ENCODE measurements around the gene PMEPA1.

PMEPA1 gene

DNA sequence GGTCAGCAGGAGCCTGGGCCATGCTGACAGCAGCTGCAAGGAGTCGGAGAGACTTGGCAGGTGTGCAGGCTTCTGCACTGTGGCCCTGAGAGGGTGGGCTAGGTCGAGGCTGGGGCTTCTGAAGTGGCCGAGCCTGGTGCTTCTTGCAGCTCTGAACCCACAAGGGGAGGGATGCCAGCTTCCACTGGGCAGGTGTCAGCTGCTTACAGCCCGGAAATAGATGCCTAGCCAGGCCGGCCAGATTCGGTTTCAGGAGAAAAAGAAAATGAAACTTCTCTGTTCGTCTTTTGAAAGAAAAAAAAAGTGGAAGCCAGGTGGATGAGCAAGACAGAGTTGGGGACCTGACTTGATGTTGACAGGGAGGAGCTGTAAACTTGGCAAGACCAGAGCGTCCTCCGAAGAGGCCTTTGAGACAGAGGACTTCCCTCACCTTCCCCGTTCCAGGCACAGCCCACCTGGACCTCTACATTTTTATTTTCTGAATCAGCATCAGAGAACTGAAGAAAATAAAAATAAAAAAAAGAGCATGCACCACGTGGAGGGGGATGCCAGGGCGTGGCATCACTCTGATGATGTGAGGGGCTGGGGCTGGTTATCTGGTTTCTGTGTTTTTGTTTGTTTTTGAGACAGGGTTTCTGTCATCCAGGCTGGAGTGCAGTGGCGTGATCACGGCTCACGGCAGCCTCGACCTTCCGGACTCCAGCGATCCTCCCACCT is 89.4 kb downstream of the PMEPA1 start, which contains the start of gene ZBP1:
ZBP1 (minus strand) TSS at position 153 of the 717 bp plus-strand sequence; CDS start at position 22, 131 bp downstream.
- no peaks in the 10 kb centered on the region for H3K27me3 ChIP-seq (ENCODE audit: control insufficient read depth in 2 of 2, insufficient read depth in 2 of 2, low read length in 2 of 2)
- H3K27ac ChIP-seq (ENCODE audit: low read depth in 2 of 2, low read length in 2 of 2): peak within 1 kb of the TSS; percentile 60 to 76
- peaks cover 27 to 30% of the 10 kb centered on the region in 2 donors for H3K4me1 ChIP-seq (ENCODE audit: control insufficient read depth in 2 of 2, insufficient read depth in 2 of 2, low read length in 2 of 2)
- peaks cover 0 to 2% of the 10 kb centered on the region in 2 donors for H3K9me3 ChIP-seq (ENCODE audit: control insufficient read depth in 2 of 2, low read length in 2 of 2)
- peak within 1 kb of the TSS; percentile 46 to 54 for H3K9ac ChIP-seq (ENCODE audit: low read depth in 1 of 2, low read length in 2 of 2)
- H3K36me3 ChIP-seq (ENCODE audit: control insufficient read depth in 2 of 2, insufficient read depth in 2 of 2, low read length in 2 of 2): no peaks in the 10 kb centered on the region
- peak within 1 kb of the TSS; percentile 62 to 73 for H3K4me3 ChIP-seq (ENCODE audit: low read length in 2 of 2)

DNA sequence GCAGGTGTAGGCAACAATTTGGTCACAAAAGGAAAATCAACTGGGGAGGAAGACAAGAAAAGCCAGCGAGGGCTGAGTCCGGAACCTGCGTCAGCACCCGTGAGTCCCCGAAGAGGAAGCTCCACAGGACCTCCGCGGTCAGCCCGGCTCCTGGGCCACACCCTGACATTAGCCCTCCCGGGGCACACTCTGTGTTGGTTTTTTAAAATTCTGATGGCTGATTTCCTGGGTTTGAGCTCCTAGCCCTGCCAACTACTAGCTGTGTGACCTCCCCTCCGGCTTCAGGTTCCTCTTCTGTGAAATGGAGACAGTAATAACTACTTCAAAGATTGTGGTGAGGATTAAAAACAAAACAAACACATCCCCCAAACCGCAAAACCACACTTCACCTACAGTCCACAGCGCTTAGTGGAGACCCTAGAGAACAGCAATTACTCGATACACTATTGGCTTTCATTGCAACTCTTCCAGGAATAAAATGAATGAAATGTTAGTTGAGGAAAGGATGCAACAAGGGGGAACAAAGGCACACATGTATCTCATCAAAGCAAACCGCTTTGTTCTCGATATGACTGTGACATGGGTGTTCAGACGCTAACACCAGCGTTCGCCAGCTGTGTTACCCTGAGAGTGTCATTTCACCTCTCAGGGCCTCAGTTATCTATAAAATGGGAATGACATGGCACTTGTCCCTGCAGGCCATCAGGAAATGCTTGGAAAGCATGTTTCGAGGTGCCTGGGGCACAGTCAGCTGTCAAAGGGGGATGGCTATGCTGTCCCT is 90.6 kb downstream of the PMEPA1 start:
- Histone ChIP-seq H3K9me3 (ENCODE audit: control insufficient read depth in 2 of 2, low read length in 2 of 2) (no peaks in the 10 kb centered on the region), H3K27ac (ENCODE audit: low read depth in 2 of 2, low read length in 2 of 2) (peak overlapping the region; percentile 55 to 76), H3K36me3 (ENCODE audit: control insufficient read depth in 2 of 2, insufficient read depth in 2 of 2, low read length in 2 of 2) (peaks cover 0 to 5% of the 10 kb centered on the region in 2 donors), H3K4me1 (ENCODE audit: control insufficient read depth in 2 of 2, insufficient read depth in 2 of 2, low read length in 2 of 2) (peaks cover 27 to 30% of the 10 kb centered on the region in 2 donors), H3K4me3 (ENCODE audit: low read length in 2 of 2) (peak overlapping the region in 1 of 2 donors; percentile 73), H3K9ac (ENCODE audit: low read depth in 1 of 2, low read length in 2 of 2) (peak overlapping the region in 1 of 2 donors; percentile 20), H3K27me3 (ENCODE audit: control insufficient read depth in 2 of 2, insufficient read depth in 2 of 2, low read length in 2 of 2) (no peaks in the 10 kb centered on the region)

DNA sequence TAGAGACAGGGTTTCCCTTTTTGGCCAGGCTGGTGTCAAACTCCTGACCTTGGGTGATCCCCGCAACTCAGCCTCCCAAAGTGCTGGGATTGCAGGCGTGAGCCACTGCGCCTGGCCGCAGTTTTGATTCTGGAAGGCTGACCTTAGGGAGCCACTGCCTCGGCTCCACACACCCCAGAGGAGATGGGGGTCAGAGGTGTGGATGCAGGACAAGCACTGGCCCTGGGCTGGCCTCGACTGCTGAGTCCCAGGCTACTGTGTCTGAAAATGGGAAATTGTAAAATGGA is 91.1 kb downstream of the PMEPA1 start:
- H3K9me3 ChIP-seq (ENCODE audit: control insufficient read depth in 2 of 2, low read length in 2 of 2): no peaks in the 10 kb centered on the region
- peak overlapping the region; percentile 55 to 76 for H3K27ac ChIP-seq (ENCODE audit: low read depth in 2 of 2, low read length in 2 of 2)
- H3K4me3 ChIP-seq (ENCODE audit: low read length in 2 of 2): peak overlapping the region in 1 of 2 donors; percentile 73
- no peaks in the 10 kb centered on the region for H3K27me3 ChIP-seq (ENCODE audit: control insufficient read depth in 2 of 2, insufficient read depth in 2 of 2, low read length in 2 of 2)
- H3K36me3 ChIP-seq (ENCODE audit: control insufficient read depth in 2 of 2, insufficient read depth in 2 of 2, low read length in 2 of 2): peaks cover 0 to 5% of the 10 kb centered on the region in 2 donors
- H3K4me1 ChIP-seq (ENCODE audit: control insufficient read depth in 2 of 2, insufficient read depth in 2 of 2, low read length in 2 of 2): peaks cover 27 to 30% of the 10 kb centered on the region in 2 donors
- H3K9ac ChIP-seq (ENCODE audit: low read depth in 1 of 2, low read length in 2 of 2): peak overlapping the region in 1 of 2 donors; percentile 20

DNA sequence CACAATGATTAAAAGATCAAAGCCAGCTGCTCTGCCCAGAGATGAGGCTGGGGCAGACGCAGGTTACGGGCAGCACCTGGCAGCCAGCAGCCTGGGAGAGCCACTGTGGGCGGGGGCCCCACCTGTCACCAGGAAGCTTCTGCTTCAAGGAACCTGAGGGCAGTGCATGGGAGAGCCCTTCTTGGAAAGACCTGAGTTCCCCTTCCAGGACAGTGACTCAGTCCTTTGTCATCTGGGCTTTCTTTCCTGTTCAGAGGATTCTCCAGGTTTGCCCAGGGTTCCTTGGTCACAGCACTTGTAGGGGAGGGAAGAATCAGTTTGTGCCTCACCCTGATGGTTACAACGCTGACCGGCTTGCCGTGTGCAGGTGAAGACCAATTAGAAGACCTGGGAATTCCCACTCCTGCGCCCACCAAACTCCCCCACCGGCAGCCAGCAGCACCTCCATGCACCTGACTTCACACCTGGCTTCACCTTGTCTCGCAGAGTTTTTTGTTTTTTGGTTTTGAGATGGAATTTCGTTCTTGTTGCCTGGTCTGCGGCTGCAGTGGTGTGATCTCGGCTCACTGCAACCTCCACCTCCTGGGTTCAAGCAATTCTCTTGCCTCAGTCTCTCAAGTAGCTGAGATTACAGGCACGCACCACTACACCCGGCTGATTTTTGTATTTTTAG is 91.6 kb downstream of the PMEPA1 start:
- Histone ChIP-seq H3K27ac (ENCODE audit: low read depth in 2 of 2, low read length in 2 of 2) (peak overlapping the region; percentile 55 to 76), H3K9ac (ENCODE audit: low read depth in 1 of 2, low read length in 2 of 2) (peak overlapping the region in 1 of 2 donors; percentile 20), H3K4me3 (ENCODE audit: low read length in 2 of 2) (peak overlapping the region in 1 of 2 donors; percentile 73)

DNA sequence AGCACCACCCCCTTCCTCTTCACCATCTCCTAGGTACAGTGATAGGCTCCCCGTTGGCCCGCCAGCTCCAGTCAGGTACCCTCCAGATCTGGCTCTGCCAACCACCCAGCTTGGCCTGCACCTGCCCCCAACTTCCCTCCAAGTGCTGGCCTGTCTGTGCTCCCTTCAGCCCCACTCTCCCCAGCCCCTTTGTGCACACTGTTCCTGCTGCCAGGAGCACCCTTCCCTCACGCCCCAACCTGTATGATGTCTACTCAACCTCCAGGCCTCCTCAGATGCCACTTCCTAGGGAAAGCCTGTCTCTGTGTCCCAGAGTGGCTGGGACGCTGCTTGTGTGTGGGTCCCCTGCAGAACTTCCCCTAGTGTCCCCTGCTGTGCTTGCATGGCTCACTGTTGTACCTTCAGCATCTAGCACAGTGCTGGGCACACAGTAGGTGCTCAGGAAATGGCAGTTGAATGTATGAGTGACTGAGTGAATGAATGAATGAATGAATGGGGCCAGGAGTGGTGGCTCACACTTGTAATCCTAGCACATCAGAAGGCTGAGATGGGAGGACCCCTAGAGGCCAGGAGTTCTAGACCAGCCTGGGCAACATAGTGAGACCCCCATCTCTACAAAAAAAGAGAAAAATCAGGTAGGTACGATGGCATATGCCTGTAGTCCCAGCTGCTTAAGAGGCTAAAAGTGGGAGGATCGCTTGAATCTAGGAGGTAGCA is 92.6 kb downstream of the PMEPA1 start:
- no peaks in the 10 kb centered on the region for H3K9me3 ChIP-seq (ENCODE audit: control insufficient read depth in 2 of 2, low read length in 2 of 2)
- H3K9ac ChIP-seq (ENCODE audit: low read depth in 1 of 2, low read length in 2 of 2): peak overlapping the region in 1 of 2 donors; percentile 14
- peak overlapping the region in 1 of 2 donors; percentile 73 for H3K4me3 ChIP-seq (ENCODE audit: low read length in 2 of 2)
- H3K4me1 ChIP-seq (ENCODE audit: control insufficient read depth in 2 of 2, insufficient read depth in 2 of 2, low read length in 2 of 2): peaks cover 27 to 29% of the 10 kb centered on the region in 2 donors
- H3K27ac ChIP-seq (ENCODE audit: low read depth in 2 of 2, low read length in 2 of 2): peak overlapping the region in 1 of 2 donors; percentile 76
- H3K27me3 ChIP-seq (ENCODE audit: control insufficient read depth in 2 of 2, insufficient read depth in 2 of 2, low read length in 2 of 2): no peaks in the 10 kb centered on the region
- H3K36me3 ChIP-seq (ENCODE audit: control insufficient read depth in 2 of 2, insufficient read depth in 2 of 2, low read length in 2 of 2): peaks cover 0 to 5% of the 10 kb centered on the region in 2 donors

More for the DNA sequence above, 91.6 kb downstream of the PMEPA1 start:
- peaks cover 27 to 30% of the 10 kb centered on the region in 2 donors for H3K4me1 ChIP-seq (ENCODE audit: control insufficient read depth in 2 of 2, insufficient read depth in 2 of 2, low read length in 2 of 2)
- H3K27me3 ChIP-seq (ENCODE audit: control insufficient read depth in 2 of 2, insufficient read depth in 2 of 2, low read length in 2 of 2): no peaks in the 10 kb centered on the region
- no peaks in the 10 kb centered on the region for H3K9me3 ChIP-seq (ENCODE audit: control insufficient read depth in 2 of 2, low read length in 2 of 2)
- H3K36me3 ChIP-seq (ENCODE audit: control insufficient read depth in 2 of 2, insufficient read depth in 2 of 2, low read length in 2 of 2): peaks cover 0 to 5% of the 10 kb centered on the region in 2 donors

DNA sequence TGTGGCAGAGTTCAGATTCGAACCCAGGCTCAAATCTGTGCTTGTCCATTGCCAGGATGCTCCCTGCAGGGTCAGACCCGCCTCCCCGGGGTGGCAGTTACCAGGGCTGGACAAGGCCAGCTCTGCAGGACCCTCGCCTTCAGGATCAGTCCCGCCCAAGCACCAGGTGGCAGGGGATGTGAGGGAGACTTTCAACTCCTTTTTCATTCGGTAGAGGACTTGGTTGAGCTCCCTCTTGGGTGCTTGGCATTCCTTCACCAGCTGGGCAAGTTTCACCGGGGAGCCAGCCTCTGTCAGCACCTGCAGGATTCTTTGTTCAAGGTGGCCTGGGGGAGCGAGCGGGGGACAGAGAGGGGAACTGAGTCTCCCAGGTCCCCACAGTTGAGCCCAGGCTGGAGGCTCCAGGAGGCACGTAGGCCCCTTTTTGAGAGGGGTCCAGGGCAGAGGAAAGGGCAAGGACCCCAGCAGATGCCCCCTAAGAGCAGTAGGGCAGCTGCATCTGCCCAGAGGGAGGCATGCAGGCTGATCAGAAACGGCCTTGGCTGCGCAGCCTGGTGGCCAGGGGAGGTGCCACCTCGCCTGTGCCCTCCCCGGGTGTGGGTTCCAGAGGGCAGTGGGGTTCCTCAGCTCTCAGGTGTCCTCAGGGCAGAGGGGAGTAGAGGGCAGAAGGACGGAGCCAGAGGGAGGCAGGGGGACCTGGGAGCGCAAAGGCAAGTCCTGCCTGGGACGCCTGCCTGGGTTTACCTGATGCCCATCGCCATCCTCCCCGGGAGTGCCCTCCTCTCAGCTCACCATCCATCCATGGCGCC is 93.5 kb downstream of the PMEPA1 start:
- Histone ChIP-seq H3K9ac (ENCODE audit: low read depth in 1 of 2, low read length in 2 of 2) (no peak overlapping the region), H3K9me3 (ENCODE audit: control insufficient read depth in 2 of 2, low read length in 2 of 2) (no peaks in the 10 kb centered on the region), H3K27ac (ENCODE audit: low read depth in 2 of 2, low read length in 2 of 2) (no peak overlapping the region), H3K4me1 (ENCODE audit: control insufficient read depth in 2 of 2, insufficient read depth in 2 of 2, low read length in 2 of 2) (peaks cover 20 to 22% of the 10 kb centered on the region in 2 donors), H3K4me3 (ENCODE audit: low read length in 2 of 2) (no peak overlapping the region), H3K27me3 (ENCODE audit: control insufficient read depth in 2 of 2, insufficient read depth in 2 of 2, low read length in 2 of 2) (no peaks in the 10 kb centered on the region), H3K36me3 (ENCODE audit: control insufficient read depth in 2 of 2, insufficient read depth in 2 of 2, low read length in 2 of 2) (peaks cover 0 to 5% of the 10 kb centered on the region in 2 donors)

DNA sequence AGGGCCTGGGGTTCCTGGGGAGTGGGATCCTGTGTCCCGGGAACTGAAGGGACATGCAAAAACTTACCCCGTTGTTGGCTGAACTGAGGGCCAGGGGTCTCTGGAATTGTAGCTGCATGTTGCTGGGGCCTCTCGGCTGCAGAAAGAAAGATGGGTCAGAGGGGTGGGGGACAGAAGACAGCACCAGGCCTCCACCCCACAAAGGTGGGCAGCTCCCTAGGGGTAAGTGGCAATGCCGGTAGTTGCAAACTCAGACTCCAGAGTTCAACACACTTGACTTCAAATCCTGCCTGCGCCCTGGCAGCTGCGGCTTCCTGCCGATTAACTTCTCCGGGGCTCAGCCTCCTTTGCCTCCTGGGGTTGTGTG is 94.4 kb downstream of the PMEPA1 start:
- Histone ChIP-seq H3K4me3 (ENCODE audit: low read length in 2 of 2) (no peak overlapping the region), H3K4me1 (ENCODE audit: control insufficient read depth in 2 of 2, insufficient read depth in 2 of 2, low read length in 2 of 2) (peaks cover 14 to 17% of the 10 kb centered on the region in 2 donors), H3K9me3 (ENCODE audit: control insufficient read depth in 2 of 2, low read length in 2 of 2) (no peaks in the 10 kb centered on the region), H3K27me3 (ENCODE audit: control insufficient read depth in 2 of 2, insufficient read depth in 2 of 2, low read length in 2 of 2) (no peaks in the 10 kb centered on the region), H3K27ac (ENCODE audit: low read depth in 2 of 2, low read length in 2 of 2) (no peak overlapping the region), H3K9ac (ENCODE audit: low read depth in 1 of 2, low read length in 2 of 2) (no peak overlapping the region), H3K36me3 (ENCODE audit: control insufficient read depth in 2 of 2, insufficient read depth in 2 of 2, low read length in 2 of 2) (peaks cover 0 to 5% of the 10 kb centered on the region in 2 donors)

DNA sequence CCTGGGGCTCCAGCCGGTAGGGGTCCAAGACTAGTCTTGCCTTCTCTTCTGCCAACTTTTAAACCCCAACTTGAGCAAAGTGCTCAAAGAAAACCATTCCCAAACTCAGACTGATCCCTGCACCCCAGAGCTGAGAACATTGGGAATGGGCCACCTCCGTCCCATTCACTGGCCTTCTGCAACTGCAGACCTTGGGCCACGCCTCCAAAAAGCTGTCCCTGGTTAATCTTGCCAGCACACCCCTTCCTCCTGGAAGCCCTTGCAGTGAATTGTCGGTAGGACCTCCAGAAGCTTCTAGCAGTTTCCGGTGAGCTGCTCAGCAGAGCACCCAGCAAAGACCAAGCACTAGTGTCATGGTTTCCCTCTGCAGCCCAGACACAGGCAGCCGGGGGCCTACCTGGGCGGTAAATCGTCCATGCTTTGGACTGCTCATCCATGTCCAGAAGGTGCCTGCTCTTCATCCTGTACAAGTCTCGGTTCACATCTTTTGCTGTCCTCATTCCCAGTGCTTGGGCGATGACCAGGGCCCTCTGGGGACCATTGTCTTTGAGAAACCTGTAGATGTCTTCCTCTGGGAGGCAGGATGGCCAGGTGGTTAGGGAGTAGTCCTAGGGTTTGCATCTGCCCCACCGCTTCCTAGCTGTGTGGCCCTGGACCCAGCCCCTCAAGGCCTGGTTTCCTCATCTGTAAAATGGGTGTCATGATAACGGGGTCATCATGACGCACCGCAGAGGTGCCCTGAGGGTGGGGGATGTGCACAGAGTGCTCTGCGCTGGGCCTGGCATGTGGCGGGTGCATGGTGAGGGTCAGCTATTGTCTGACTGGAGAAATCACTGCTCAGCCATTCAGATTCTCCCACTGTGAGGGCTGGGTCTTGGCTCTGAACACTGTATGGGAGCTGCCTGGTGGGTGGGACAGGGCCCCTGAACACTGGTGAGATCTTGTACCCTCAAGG is 95.0 kb downstream of the PMEPA1 start:
- Histone ChIP-seq H3K9me3 (ENCODE audit: control insufficient read depth in 2 of 2, low read length in 2 of 2) (no peaks in the 10 kb centered on the region), H3K9ac (ENCODE audit: low read depth in 1 of 2, low read length in 2 of 2) (no peak overlapping the region), H3K36me3 (ENCODE audit: control insufficient read depth in 2 of 2, insufficient read depth in 2 of 2, low read length in 2 of 2) (peaks cover 0 to 5% of the 10 kb centered on the region in 2 donors), H3K4me3 (ENCODE audit: low read length in 2 of 2) (no peak overlapping the region), H3K4me1 (ENCODE audit: control insufficient read depth in 2 of 2, insufficient read depth in 2 of 2, low read length in 2 of 2) (peaks cover 10 to 17% of the 10 kb centered on the region in 2 donors), H3K27ac (ENCODE audit: low read depth in 2 of 2, low read length in 2 of 2) (no peak overlapping the region), H3K27me3 (ENCODE audit: control insufficient read depth in 2 of 2, insufficient read depth in 2 of 2, low read length in 2 of 2) (no peaks in the 10 kb centered on the region)

Data from mucosa of rectum (tissue), 2 donors.